ENCODE measurements around the gene ACP3.
"Not testable (repeated sequence)": the region's sequence is repeated elsewhere in the genome, so short reads cannot be mapped to it uniquely, and the experiment has no call there.

The ACP3 gene, protein sequence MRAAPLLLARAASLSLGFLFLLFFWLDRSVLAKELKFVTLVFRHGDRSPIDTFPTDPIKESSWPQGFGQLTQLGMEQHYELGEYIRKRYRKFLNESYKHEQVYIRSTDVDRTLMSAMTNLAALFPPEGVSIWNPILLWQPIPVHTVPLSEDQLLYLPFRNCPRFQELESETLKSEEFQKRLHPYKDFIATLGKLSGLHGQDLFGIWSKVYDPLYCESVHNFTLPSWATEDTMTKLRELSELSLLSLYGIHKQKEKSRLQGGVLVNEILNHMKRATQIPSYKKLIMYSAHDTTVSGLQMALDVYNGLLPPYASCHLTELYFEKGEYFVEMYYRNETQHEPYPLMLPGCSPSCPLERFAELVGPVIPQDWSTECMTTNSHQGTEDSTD

DNA sequence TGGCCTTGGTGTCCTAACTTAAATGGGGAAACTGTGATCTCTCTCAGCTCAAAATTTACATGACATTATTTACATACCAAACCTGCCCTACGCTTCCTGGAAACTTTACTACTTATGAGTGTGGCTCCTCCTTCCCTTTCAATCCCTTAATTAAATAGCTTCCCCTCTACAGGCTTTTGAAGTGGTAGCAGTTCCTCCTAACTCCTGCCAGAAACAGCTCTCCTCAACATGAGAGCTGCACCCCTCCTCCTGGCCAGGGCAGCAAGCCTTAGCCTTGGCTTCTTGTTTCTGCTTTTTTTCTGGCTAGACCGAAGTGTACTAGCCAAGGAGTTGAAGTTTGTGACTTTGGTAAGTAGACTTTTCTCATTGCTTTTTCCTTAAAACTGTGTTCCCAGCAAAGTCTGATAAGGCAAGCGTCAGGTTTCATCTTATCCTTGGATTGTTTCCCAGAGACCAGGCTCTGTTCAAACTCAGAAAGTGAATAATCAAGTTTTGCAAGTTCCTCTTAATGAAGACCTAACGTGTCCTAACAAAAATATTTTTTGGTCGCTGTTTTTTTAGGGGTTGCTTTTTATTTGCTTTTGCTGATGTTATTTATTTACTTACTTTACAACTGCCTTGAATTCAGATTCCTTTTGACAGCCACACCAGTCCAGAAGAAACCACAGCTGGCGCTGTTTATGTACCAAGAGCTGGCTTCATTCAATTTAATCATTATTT, at the start of gene ACP3:
Gene ACP3 (plus strand): TSS at position 179 of the 720 bp plus-strand sequence. CDS start 50 bp downstream, at position 229.
- no peak for DNase-seq (ENCODE audit: low read depth)

DNA sequence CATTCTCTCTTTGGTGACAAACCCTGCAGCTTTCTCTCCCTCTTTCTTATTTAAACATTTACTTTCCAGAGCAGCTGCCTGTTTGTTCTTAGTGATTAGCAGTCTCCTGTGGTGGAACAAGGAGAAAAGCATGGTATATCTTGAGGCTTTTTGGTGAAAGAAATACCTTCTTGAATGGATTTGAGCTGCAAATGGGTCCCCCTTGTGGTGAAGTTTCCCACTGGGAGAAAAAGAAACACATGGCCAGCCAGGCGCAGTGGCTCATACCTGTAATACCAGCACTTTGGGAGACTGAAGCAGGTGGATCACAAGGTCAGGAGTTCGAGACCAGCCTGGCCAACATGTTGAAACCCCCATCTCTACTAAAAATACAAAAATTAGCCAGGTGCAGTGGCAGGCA, 48.3 kb upstream of the ACP3 start:
- no peak for DNase-seq (ENCODE audit: low read depth)

DNA sequence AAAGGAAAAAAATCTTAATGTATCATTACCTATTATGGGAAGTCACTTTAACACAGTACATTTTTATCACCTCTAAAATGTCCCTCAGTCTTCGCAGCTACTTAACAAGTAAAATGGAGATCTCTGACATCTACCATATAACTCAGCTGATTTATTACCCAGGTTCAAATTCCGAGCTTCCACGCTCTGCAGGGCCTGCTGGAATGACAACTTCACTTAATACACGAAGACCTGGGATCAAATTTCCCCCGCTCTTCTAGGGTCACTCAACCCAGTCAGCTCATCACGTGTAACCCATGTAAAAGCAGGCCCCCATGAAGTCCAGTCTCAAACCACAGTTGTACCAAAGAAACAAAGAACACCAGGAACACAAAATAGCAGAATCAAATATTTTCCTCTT, 44.2 kb upstream of the ACP3 start:
- DNase-seq (ENCODE audit: low read depth), result no peak

DNA sequence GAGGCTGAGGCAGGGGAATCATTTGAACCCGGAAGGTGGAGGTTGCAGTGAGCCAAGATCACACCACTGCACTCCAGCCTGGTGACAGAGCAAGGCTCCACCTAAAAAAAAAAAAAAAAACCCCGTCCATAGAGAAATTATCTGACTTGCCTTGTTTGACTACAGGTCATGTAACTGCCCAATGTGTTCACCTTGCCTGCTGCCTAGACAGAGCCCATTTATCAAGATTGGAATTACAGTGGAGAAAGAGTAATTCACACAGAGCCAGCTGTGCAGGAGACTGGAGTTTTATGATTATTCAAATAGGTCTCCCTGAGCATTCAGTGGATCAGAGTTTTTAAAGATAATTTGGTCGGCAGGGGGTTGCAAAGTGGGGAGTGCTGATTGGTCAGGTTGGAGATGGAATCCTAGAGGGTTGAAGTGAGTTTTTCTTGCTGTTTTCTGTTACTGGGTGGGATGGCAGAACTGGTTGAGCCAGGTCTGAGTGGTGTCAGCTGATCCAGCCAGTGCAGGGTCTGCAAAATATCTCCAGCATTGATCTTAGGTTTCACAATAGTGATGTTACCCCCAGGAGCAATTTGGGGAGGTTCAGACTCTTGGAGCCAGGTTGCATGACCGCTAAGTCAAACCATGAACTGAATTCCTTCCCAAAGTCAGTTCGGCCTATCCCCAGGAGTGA, 40.8 kb upstream of the ACP3 start:
- no peak for DNase-seq (ENCODE audit: low read depth)

DNA sequence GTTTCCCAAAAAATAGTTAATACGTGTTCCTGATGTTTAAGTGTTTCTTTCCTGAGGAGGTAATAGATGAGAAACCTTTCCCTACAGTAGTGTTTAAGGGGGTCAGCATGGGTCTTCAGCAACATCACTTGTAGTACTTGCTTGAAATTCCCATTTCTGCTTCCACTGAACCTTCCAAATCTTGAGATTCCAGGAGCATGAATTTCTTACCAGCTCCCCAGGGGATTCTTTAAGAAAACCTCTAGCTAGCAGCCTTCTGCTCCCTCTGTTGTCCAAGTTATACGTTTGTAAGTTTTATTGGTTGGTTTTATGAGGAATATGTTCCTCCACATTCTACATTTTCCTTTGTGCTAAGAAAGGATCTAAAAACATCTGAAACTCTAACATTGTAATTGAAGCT, 38.2 kb upstream of the ACP3 start:
- no peak for DNase-seq (ENCODE audit: low read depth)

DNA sequence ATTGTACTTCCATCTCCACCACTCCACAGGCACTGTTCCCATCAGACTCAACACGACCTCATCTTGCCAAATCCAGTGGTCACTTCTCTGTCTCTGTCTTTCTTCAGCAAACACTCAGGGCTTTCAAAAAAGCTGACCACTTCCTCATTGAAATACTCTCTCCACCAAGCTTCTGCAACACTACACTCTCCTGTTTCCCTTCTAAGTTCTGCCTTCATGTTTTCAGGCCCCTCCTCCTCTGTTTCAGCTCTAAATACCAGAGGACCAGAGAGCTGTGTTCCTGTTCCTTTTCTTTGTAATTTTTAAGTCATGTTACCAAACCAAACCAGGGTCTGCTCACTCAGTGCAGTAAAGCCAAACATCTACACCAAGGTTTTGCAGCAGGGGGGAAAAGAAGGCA, 33.8 kb upstream of the ACP3 start:
- peak; percentile 15 for DNase-seq (ENCODE audit: low read depth)

DNA sequence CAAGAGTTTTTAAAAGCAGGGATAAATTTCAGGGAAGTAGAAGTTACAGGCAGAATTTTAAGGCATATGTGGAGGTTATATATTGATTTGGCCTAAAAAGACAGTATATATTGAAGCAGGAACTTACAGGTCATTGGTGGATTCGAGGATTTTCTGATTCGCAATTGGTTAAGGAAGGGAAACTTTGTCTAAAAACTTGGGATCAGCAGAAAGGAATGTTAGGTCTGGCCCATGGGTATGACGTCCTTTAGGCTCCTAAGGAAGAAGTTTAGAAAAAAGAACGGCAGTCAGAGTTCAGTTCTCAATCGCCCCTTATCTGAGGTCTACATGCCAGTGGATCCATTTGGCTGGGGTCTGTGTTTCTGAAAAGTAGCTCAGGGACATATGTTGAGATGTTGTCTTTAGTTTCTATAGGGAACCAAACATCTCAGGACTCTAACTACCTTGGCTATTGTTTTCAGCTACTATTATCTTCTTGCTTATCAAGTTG, 33.2 kb upstream of the ACP3 start:
- no peak for DNase-seq (ENCODE audit: low read depth)

DNA sequence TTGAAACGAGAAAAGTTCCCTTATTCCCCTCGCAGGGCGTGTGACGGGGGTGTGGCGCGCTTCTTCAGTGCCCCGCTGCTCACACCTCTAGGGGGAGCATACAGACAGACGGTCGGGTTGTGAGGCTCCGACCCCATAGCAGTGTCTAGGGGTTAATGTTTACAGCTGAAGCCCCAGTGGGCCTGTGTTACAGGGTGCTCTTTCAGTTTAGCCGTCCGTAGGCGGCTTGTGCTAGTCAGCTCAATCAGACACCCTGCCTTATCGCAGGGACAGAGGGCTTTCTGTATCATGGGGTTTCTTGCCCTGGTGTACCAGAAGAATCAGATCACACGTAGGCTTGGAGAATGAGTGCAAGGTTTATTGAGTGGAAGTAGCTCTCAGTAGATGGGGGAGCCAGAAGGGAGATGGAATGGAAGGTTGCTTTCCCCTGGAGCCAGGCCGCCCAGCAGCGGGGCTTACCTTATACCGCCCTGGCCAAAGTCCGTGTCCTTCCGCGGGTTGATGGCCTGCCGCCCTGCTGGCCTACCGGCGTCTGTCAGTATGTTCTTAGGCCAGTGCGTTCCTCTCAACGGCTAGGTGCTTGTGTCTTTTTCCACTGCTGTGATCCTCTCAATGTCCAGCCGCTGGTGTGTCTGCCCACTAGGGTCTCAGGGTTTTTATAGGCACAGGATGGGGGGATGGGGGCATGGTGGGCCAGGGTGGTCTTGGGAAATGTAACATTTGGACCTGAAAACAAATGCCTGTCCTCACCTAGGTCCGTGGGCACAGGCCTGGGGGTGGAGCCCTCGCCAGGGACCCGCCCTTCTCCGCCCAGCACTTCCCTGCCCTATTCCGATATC, 32.2 kb upstream of the ACP3 start:
- DNase-seq (ENCODE audit: low read depth), result no peak

DNA sequence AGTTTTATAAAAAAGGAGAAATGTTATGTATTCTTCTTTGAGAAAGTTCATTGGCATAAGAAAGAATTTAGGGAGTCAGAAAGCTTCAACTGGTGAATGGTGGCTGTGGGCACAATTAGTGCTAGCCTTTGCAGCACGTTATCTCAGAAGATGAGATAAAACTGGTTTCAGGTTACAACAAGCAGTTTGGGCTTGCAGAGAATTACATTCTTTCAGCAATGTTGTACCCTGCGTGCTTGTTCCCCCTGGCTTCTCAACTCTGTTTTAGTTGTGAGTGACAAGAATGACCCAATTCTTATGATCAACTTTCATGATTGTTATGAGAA, 31.6 kb upstream of the ACP3 start:
- DNase-seq (ENCODE audit: low read depth), result no peak

DNA sequence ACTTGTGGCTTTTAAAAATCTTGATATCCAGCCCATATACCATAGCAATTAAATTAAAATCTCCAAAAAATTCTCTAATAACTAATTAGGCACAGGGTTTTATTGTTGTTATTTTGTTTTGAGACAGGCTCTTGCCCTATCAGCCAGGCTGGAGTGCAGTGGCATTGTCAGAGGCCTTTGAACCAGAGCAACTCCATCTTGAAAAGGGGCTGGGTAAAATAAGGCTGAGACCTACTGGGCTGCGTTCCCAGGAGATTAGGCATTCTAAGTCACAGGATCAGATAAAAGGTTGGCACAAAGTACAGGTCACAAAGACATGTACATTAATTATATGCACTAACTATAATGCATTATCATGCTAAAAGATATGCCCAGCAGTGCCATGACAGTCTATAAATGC, 31.2 kb upstream of the ACP3 start:
- no peak for DNase-seq (ENCODE audit: low read depth)

DNA sequence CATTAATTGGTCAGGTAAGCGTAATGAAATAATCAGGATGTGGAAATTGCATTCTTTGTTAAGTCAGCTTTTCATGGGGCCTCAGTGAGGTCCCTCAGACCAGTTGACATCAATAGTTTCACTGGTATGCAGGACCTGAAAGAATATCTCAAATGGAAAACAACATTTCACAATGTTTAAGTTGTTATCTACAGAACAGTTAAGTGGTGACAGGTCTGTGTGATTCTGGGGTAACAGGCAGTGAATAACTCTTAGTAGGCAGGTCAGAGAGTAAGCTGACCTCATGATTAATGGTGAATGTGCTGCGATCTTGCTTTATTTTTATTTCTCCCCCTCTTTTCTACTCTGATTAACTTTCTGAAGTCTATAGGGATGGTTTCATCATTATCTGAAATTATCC, 28.9 kb upstream of the ACP3 start:
- DNase-seq (ENCODE audit: low read depth), result no peak

DNA sequence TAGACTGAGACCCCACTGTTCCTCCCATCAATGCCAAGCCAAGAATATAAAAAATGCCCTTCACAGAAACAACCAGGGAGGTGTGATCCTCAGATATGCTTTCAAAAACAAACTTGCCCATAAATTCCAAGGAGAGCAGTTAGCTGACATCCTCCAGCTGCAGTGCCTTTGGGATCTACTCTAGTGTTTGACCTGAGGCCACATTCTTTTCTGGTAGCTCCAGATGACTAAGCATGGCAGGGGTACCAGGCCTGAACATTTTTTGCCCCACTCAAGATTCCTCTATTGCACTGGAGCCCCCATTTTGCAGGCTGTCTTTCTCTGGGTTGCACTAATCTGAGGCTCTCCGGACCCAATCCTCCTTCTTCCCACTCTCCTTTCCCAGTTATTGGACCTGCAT, 27.9 kb upstream of the ACP3 start:
- DNase-seq (ENCODE audit: low read depth), result no peak

DNA sequence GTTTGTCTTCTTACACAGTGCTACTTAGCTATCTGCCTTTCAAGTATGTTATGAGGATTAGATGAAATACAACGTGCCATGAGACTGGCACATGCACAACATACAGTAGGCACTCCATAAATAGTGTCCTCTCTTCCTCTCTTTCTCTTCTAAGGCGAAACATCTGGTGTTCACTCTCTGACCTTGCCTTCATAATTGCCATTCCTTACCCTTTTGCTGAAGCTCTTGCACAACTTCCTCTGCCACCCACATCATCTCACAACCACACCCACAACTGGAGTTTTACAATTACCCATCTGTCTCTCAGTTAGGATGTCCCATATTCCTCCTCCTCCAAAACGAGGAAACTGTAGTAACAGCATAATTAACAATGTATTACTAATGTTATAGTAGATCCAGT, 26.4 kb upstream of the ACP3 start:
- no peak for DNase-seq (ENCODE audit: low read depth)

DNA sequence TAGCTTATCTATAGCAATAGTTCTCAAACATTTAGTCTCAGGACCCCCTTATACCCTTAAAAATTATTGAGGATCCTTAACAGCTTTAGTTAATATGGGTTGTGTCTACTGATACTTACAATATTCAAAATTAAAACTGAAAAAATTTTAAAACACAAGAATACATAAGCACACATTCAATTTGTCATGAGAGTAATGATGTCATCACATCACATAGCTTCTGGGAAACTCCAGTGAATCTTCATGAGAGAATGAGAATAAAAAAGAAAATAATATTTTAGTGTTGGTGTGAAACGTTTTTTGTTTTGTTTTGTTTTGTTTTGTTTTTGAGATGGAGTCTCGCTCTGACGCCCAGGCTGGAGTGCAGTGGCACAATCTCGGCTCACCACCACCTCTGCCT, 25.2 kb upstream of the ACP3 start:
- no peak for DNase-seq (ENCODE audit: low read depth)

DNA sequence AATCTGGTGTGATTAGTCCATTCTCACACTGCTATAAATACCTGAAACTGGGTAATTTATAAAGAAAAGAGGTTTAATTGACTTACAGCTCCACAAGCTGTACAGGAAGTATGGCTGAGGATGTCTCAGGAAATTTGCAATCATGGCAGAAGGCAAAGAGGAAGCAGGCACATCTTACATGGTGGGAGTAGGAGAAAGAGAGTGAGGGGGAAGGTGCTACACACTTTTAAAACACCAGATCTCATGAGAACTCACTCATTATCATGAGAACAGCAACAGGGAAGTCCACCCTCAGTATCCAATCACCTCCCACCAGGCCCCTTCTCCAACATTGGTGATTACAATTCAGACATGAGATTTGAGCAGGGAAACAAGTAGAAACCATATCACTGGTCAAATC, 24.0 kb upstream of the ACP3 start:
- no peak for DNase-seq (ENCODE audit: low read depth)

DNA sequence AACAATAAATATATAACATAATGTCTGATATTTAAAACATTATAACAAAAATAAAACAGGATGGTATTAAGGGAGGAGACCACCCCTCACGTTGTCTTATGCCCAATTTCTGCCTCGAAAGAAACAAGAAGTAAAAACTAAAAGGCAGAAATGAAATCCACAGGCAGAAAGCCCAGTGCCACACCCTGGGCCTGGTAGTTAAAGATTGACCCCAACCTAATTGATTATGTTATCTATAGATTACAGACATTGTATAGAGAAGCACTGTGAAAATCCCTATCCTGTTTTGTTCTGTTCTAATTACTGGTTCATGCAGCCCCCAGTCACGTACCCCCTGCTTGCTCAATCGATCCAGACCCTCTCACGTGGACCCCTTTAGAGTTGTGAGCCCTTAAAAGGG, 22.3 kb upstream of the ACP3 start:
- DNase-seq (ENCODE audit: low read depth), result no peak

DNA sequence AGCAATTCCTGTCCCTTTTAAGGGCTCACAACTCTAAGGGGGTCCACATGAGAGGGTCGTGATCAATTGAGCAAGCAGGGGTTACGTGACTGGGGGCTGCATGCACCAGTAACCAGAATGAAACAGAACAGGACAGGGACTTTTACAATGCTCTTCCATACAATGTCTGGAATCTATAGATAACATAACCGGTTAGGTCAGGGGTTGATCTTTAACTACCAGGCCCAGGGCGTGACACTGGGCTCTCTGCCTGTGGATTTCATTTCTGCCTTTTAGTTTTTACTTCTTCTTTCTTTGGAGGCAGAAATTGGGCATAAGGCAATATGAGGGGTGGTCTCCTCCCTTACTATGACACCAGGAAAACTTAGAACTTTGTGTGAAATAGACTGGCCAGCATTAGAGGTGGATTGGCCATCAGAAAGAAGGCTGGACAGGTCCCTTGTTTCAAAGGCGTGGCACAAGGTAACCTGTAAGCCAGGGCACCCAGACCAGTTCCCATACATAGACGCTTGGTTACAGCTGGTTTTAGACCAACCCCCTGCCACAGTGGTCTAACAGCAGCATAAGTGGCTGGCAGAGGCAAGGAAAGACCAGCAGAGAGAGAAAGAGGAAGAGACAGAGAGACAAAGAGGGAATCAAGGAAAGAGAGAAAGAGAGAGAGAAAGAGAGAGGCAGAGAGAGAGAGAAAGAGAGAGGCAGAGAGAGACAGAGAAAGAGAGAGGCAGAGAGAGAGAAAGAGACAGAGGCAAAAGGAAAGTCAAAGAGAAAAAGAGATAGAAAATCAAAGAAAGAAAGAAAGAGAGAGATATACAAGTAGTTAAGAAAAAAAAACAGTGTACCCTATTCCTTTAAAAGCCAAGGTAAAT, 13.6 kb upstream of the ACP3 start:
- not testable (repeated sequence) for DNase-seq (ENCODE audit: low read depth)

DNA sequence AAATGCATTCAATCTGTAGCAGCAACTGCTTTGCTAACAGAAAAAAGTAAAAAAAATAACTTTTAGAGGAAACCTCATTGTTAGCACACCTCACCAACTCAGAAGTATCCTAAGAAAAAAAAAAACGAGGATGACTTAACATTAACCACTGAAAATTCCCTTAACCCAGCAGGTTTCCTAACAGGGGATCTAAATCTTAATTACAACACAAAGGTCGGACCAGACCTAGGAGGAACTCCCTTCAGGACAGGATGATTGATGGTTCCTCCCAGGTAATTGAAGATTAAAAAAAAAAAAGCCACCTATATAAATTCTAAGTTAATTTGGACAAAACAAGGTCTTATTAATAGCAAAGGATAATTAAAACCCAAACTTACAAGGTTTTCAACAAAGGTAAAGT, 12.9 kb upstream of the ACP3 start:
- DNase-seq (ENCODE audit: low read depth), result not testable (repeated sequence)

DNA sequence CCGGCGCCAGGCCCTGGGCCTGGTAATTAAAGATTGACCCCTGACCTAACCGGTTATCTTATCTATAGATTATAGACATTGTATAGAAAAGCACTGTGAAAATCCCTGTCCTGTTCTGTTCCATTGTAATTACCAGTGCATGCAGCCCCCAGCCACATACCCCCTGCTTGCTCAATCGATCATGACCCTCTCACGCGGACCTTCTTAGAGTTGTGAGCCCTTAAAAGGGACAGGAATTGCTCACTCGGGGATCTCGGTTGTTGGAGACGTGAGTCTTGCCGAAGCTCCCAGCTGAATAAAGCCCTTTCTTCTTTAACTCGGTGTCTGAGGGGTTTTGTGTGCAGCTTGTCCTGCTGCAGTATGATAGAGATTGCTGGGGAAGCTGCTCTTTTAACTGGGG, 7.2 kb upstream of the ACP3 start:
- not testable (repeated sequence) for DNase-seq (ENCODE audit: low read depth)

DNA sequence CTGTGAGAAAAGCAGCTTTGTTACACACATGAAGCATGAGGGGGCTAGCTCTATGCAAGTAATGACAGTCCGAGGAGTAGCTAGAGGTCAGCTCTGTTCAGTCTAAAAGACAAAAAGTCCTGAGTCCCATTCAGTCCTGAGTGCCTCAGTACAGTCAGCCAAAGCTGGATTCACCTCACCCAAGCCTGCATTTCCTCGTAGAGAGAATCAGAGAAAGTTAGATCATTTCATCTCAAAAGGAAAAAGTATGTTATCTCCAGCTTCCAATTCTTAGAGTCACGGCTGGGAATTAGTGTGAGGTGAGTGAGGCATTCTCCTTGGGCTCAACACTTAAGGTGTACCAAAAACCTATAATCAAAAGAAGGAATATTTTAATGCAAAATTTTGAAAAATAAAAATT, 5.9 kb upstream of the ACP3 start:
- DNase-seq (ENCODE audit: low read depth), result no peak

DNA sequence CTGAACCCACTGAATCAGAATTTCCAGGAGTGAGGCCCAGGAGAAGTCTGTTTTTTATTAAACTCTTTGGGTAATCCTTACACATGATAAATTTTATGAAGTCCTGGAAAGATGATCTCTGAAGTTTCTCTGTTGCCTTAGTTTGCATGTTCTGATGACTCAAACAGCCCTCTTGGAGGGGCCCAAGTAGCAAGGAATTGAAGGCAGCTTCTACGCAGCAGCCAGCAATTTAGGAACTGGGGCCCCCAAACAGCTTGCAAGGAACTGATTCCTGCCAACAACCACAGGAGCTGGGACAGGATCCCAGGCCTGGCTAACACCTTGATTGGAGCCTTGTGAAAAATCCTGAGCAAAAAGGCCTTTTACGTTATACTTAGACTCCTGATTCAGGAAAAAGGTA, 5.4 kb upstream of the ACP3 start:
- DNase-seq (ENCODE audit: low read depth), result no peak
